UCSD-AML1 (cell line): Measurements from ENCODE around the gene LCN9.
"Not testable (repeated sequence)": the region's sequence is repeated elsewhere in the genome, so short reads cannot be mapped to it uniquely, and the experiment has no call there.

Experiments
- DNase-seq: peaks from one replicate; lab custom pipeline; 2025; ENCODE audit not compliant: unreplicated experiment; lab: John Stamatoyannopoulos, UW

Gene LCN9

GRCh38 chr9:135670721-135671590 is 7.8 kb downstream of the LCN9 start:
- DNase-seq = no peak

GRCh38 chr9:135671591-135672041 is 8.5 kb downstream of the LCN9 start:
- no peak for DNase-seq

- not testable (repeated sequence) for DNase-seq
Observed at GRCh38 chr9:135672786-135673185, 9.7 kb downstream of the LCN9 start.

GRCh38 chr9:135673941-135674340 is 10.8 kb downstream of the LCN9 start:
- DNase-seq = no peak

GRCh38 chr9:135674977-135675376 is 11.9 kb downstream of the LCN9 start:
- no peak for DNase-seq

- no peak for DNase-seq
Observed at GRCh38 chr9:135676891-135677290, 13.8 kb downstream of the LCN9 start.

GRCh38 chr9:135677641-135678168 is 14.6 kb downstream of the LCN9 start:
- DNase-seq = no peak

GRCh38 chr9:135678236-135679017 is 15.3 kb downstream of the LCN9 start:
- no peak for DNase-seq

- no peak for DNase-seq
Observed at GRCh38 chr9:135680056-135680455, 16.9 kb downstream of the LCN9 start.

GRCh38 chr9:135681161-135681560 is 18.1 kb downstream of the LCN9 start:
- no peak for DNase-seq

GRCh38 chr9:135683401-135684034 is 20.4 kb downstream of the LCN9 start:
- no peak for DNase-seq

GRCh38 chr9:135684691-135685090 is 21.6 kb downstream of the LCN9 start:
- no peak for DNase-seq

- no peak for DNase-seq
Observed at GRCh38 chr9:135687216-135687615, 24.1 kb downstream of the LCN9 start.

GRCh38 chr9:135689011-135689410 is 25.9 kb downstream of the LCN9 start:
- no peak for DNase-seq

- DNase-seq = no peak
Observed at GRCh38 chr9:135690836-135691570, 27.9 kb downstream of the LCN9 start.

- DNase-seq = no peak
Observed at GRCh38 chr9:135692410-135692809, 29.3 kb downstream of the LCN9 start.

- no peak for DNase-seq
Observed at GRCh38 chr9:135693265-135693664, 30.2 kb downstream of the LCN9 start.

GRCh38 chr9:135693771-135694170 is 30.7 kb downstream of the LCN9 start:
- DNase-seq = no peak

GRCh38 chr9:135694414-135694813 is 31.3 kb downstream of the LCN9 start:
- DNase-seq = no peak

GRCh38 chr9:135695036-135695435 is 31.9 kb downstream of the LCN9 start:
- DNase-seq = no peak

- no peak for DNase-seq
Observed at GRCh38 chr9:135695642-135696041, 32.5 kb downstream of the LCN9 start.
